Trophoblast cell (in vitro differentiated cells and primary cell): Measurements from ENCODE around the gene PPARGC1A.

Source experiments
- DNase-seq, 2 donors: peaks; one replicate each; pipeline ENCODE4 v3.0.0-alpha.2; 2016
- H2AFZ ChIP-seq: 2 replicates; pipeline ENCODE4 v1.6.1; 2013; ENCODE audit warnings: low read length, moderate library complexity, mild to moderate bottlenecking; ENCODE audit not compliant: insufficient read depth, poor library complexity
- H2AK5ac ChIP-seq: 2 replicates; pipeline ENCODE4 v1.6.1; 2013; ENCODE audit warnings: mild to moderate bottlenecking, low read length
- H2BK120ac ChIP-seq: 2 replicates; pipeline ENCODE4 v1.6.1; 2013; ENCODE audit warnings: low read length, mild to moderate bottlenecking, moderate library complexity; ENCODE audit not compliant: insufficient read depth, poor library complexity
- H2BK12ac ChIP-seq: 2 replicates; pipeline ENCODE4 v1.6.1; 2013; ENCODE audit warnings: mild to moderate bottlenecking, low read length, moderate library complexity
- H2BK5ac ChIP-seq: 2 replicates; pipeline ENCODE4 v1.6.1; 2013; ENCODE audit warnings: low read length, low read depth, moderate library complexity, mild to moderate bottlenecking; ENCODE audit not compliant: poor library complexity
- H3K14ac ChIP-seq: 2 replicates; pipeline ENCODE4 v1.6.1; 2013; ENCODE audit warnings: mild to moderate bottlenecking, low read length
- H3K18ac ChIP-seq: 2 replicates; pipeline ENCODE4 v1.6.1; 2013; ENCODE audit warnings: mild to moderate bottlenecking, low read length
- H3K23ac ChIP-seq: 2 replicates; pipeline ENCODE4 v1.6.1; 2013; ENCODE audit warnings: low read length
- H3K27ac ChIP-seq: 2 replicates; pipeline ENCODE4 v1.5.1; 2013; ENCODE audit warnings: low read depth, mild to moderate bottlenecking, inconsistent platforms, low read length, moderate library complexity
- H3K27me3 ChIP-seq: 2 replicates; pipeline ENCODE4 v1.6.1; 2013; ENCODE audit warnings: inconsistent platforms, mild to moderate bottlenecking, low read length, moderate library complexity; ENCODE audit not compliant: insufficient read depth
- H3K36me3 ChIP-seq, 2 experiments: 1 replicate in 1 of 2; 2 replicates in 1 of 2; pipeline ENCODE4 v1.6.1; 2013; ENCODE audit warnings: low read length in 2 of 2, mild to moderate bottlenecking in 2 of 2, moderate library complexity in 1 of 2; ENCODE audit not compliant: insufficient read depth in 2 of 2, control insufficient read depth in 1 of 2
- H3K4ac ChIP-seq: 2 replicates; pipeline ENCODE4 v1.6.1; 2013; ENCODE audit warnings: low read depth, mild to moderate bottlenecking, low read length, moderate library complexity
- H3K4me1 ChIP-seq, 2 experiments: 1 replicate in 1 of 2; 2 replicates in 1 of 2; pipeline ENCODE4 v1.6.1; 2013; ENCODE audit warnings: low read length in 2 of 2, mild to moderate bottlenecking in 2 of 2, moderate library complexity in 1 of 2; ENCODE audit not compliant: insufficient read depth in 2 of 2, control insufficient read depth in 1 of 2
- H3K4me2 ChIP-seq: 2 replicates; pipeline ENCODE4 v1.6.1; 2013; ENCODE audit warnings: inconsistent platforms, mild to moderate bottlenecking, low read length, moderate library complexity
- H3K4me3 ChIP-seq: 2 replicates; pipeline ENCODE4 v1.5.1; 2013; ENCODE audit warnings: mild to moderate bottlenecking, low read depth, low read length, inconsistent platforms
- H3K79me1 ChIP-seq: one replicate; pipeline ENCODE4 v1.6.1; 2013; ENCODE audit warnings: low read length
- H3K79me2 ChIP-seq: 2 replicates; pipeline ENCODE4 v1.6.1; 2013; ENCODE audit warnings: low read length, mild to moderate bottlenecking; ENCODE audit not compliant: control insufficient read depth, insufficient read depth, poor library complexity
- H3K9ac ChIP-seq: 2 replicates; pipeline ENCODE4 v1.6.1; 2013; ENCODE audit warnings: mild to moderate bottlenecking, low read length
- H3K9me3 ChIP-seq: 2 replicates; pipeline ENCODE4 v1.6.1; 2013; ENCODE audit warnings: low read depth, mild to moderate bottlenecking, control low read depth, inconsistent platforms, low read length; ENCODE audit not compliant: insufficient read depth
- H4K12ac ChIP-seq: 2 replicates; pipeline ENCODE4 v1.6.1; 2013; ENCODE audit warnings: low read depth, mild to moderate bottlenecking, low read length, moderate library complexity
- H4K8ac ChIP-seq: 2 replicates; pipeline ENCODE4 v1.6.1; 2013; ENCODE audit warnings: low read depth, mild to moderate bottlenecking, low read length, moderate library complexity
- H4K91ac ChIP-seq: one replicate; pipeline ENCODE4 v1.6.1; 2013; ENCODE audit warnings: low read depth, mild to moderate bottlenecking, low read length, moderate library complexity
- WGBS: extraction: QIAGEN DNeasy Blood & Tissue Kit; methylation state at CpG from one replicate; pipeline ENCODE4 v1.1.7; 2013; ENCODE audit warnings: missing lambda C conversion rate; ENCODE audit not compliant: insufficient read length, insufficient coverage; ENCODE audit errors: extremely low coverage; 5-methylcytosine and 5-hydroxymethylcytosine counted together

PPARGC1A gene

GRCh38 chr4:23835774-23836478 is 53.9 kb downstream of the PPARGC1A start:
- Histone ChIP-seq H2BK5ac (no peak overlapping the region), H4K91ac (no peak overlapping the region)
- WGBS = no CpG with 5 or more reads among the region's 8 CpGs

GRCh38 chr4:23828779-23829178 is 61.1 kb downstream of the PPARGC1A start:
- Histone ChIP-seq H3K27me3 (no peaks in the 10 kb centered on the region), H4K8ac (no peak overlapping the region), H2BK5ac (no peak overlapping the region), H4K12ac (no peak overlapping the region), H4K91ac (no peak overlapping the region), H3K14ac (no peak overlapping the region), H3K4me3 (no peak overlapping the region), H3K4me1 (no peaks in the 10 kb centered on the region), H3K79me1 (no peaks in the 10 kb centered on the region), H2AK5ac (no peak overlapping the region), H3K27ac (no peak overlapping the region), H3K9me3 (no peaks in the 10 kb centered on the region), H3K18ac (no peak overlapping the region), H3K9ac (no peak overlapping the region), H3K36me3 (peaks cover 0 to 2% of the 10 kb centered on the region in 2 experiments), H3K23ac (no peak overlapping the region), H2BK120ac (no peak overlapping the region), H3K79me2 (no peaks in the 10 kb centered on the region), H3K4me2 (no peak overlapping the region), H2AFZ (no peak overlapping the region), H2BK12ac (no peak overlapping the region), H3K4ac (no peak overlapping the region)
- no peak for DNase-seq
- no CpG with 5 or more reads among the region's 4 CpGs for WGBS

More at GRCh38 chr4:23835774-23836478, 53.9 kb downstream of the PPARGC1A start:
- Histone ChIP-seq H4K8ac (no peak overlapping the region), H3K14ac (no peak overlapping the region), H2AFZ (no peak overlapping the region), H3K36me3 (no peaks in the 10 kb centered on the region), H3K4me2 (no peak overlapping the region), H3K4me3 (no peak overlapping the region), H3K27ac (no peak overlapping the region), H3K23ac (no peak overlapping the region), H2BK12ac (no peak overlapping the region), H3K27me3 (no peaks in the 10 kb centered on the region), H3K79me1 (no peaks in the 10 kb centered on the region), H4K12ac (no peak overlapping the region), H3K9ac (no peak overlapping the region), H3K4me1 (no peaks in the 10 kb centered on the region), H3K4ac (no peak overlapping the region), H3K79me2 (no peaks in the 10 kb centered on the region), H3K9me3 (no peaks in the 10 kb centered on the region), H2AK5ac (no peak overlapping the region), H3K18ac (no peak overlapping the region), H2BK120ac (no peak overlapping the region)
- DNase-seq = no peak

GRCh38 chr4:23828020-23828715 is 61.7 kb downstream of the PPARGC1A start:
- no peak overlapping the region for H3K14ac ChIP-seq

GRCh38 chr4:23822181-23822580 is 67.7 kb downstream of the PPARGC1A start:
- Histone ChIP-seq H3K36me3 (no peaks in the 10 kb centered on the region), H2AK5ac (no peak overlapping the region), H3K4me2 (no peak overlapping the region), H3K27me3 (no peaks in the 10 kb centered on the region), H3K27ac (no peak overlapping the region), H3K14ac (no peak overlapping the region), H3K4ac (no peak overlapping the region), H4K8ac (no peak overlapping the region), H3K23ac (no peak overlapping the region), H3K79me1 (no peaks in the 10 kb centered on the region), H3K18ac (no peak overlapping the region), H2AFZ (no peak overlapping the region), H3K4me1 (no peaks in the 10 kb centered on the region), H4K91ac (no peak overlapping the region), H4K12ac (no peak overlapping the region), H3K79me2 (no peaks in the 10 kb centered on the region), H3K9me3 (no peaks in the 10 kb centered on the region), H2BK120ac (no peak overlapping the region), H3K4me3 (no peak overlapping the region), H2BK5ac (no peak overlapping the region), H2BK12ac (no peak overlapping the region), H3K9ac (no peak overlapping the region)
- no CpG with 5 or more reads among the region's 1 CpG for WGBS
- DNase-seq = peak in 1 of 2 donors; percentile 75

More at GRCh38 chr4:23828020-23828715, 61.7 kb downstream of the PPARGC1A start:
- Histone ChIP-seq H2BK120ac (no peak overlapping the region), H3K4ac (no peak overlapping the region), H4K8ac (no peak overlapping the region), H2AK5ac (no peak overlapping the region), H3K4me1 (no peaks in the 10 kb centered on the region), H2BK12ac (no peak overlapping the region), H3K23ac (no peak overlapping the region), H3K18ac (no peak overlapping the region), H3K4me2 (no peak overlapping the region), H4K91ac (no peak overlapping the region), H3K79me1 (no peaks in the 10 kb centered on the region), H3K36me3 (peaks cover 0 to 2% of the 10 kb centered on the region in 2 experiments), H3K27ac (no peak overlapping the region), H4K12ac (no peak overlapping the region), H3K27me3 (no peaks in the 10 kb centered on the region), H2AFZ (no peak overlapping the region), H3K9me3 (no peaks in the 10 kb centered on the region), H3K79me2 (no peaks in the 10 kb centered on the region), H2BK5ac (no peak overlapping the region), H3K4me3 (no peak overlapping the region), H3K9ac (no peak overlapping the region)
- WGBS = no CpG with 5 or more reads among the region's 9 CpGs
- DNase-seq = no peak
